ENCODE data around the gene ARIH2.

ARIH2 gene

GRCh38 chr3:48918388-48919214 is at the start of gene ARIH2:
Gene ARIH2 (plus strand): TSS chr3:48918842. CDS start chr3:48927559, 8,717 bp downstream.
- H3K36me3 ChIP-seq (replicated peaks; ENCODE audit: low read depth, low read length), result peaks cover 5% of the 10 kb centered on the region
- no peaks in the 10 kb centered on the region for H3K27me3 ChIP-seq (ENCODE audit: low read depth, low read length)
- peaks cover 10% of the 10 kb centered on the region for H3K4me1 ChIP-seq (ENCODE audit: low read length)
- H3K9me3 ChIP-seq (ENCODE audit: insufficient read depth, low read length), result no peaks in the 10 kb centered on the region
- peak within 1 kb of the TSS; percentile 87 for H3K4me3 ChIP-seq (ENCODE audit: low read length)
- peak within 1 kb of the TSS; percentile 85 for H3K4me2 ChIP-seq (ENCODE audit: low read length)
- TF ChIP-seq EZH2phosphoT487 (IDR thresholded peaks at IDR 0.05; ENCODE audit: low read depth), result no peak
- TF ChIP-seq CTCF (IDR thresholded peaks at IDR 0.05; ENCODE audit: low read depth, low read length), result peak; percentile 41
- peak within 1 kb of the TSS; percentile 95 for H3K27ac ChIP-seq (ENCODE audit: low read length)
- H2AFZ ChIP-seq (ENCODE audit: low read depth, low read length), result peak within 1 kb of the TSS; percentile 88
- peaks cover 15% of the 10 kb centered on the region for H4K20me1 ChIP-seq (ENCODE audit: insufficient read depth, low read length)
- peak within 1 kb of the TSS; percentile 93 for H3K9ac ChIP-seq (ENCODE audit: low read length)
- H3K79me2 ChIP-seq (ENCODE audit: low read length), result peaks cover 51% of the 10 kb centered on the region

GRCh38 chr3:48877671-48878070 is 41.0 kb upstream of the ARIH2 start:
- TF ChIP-seq CTCF (IDR thresholded peaks at IDR 0.05; ENCODE audit: low read depth, low read length), result no peak
- no peak for TF ChIP-seq EZH2phosphoT487 (IDR thresholded peaks at IDR 0.05; ENCODE audit: low read depth)
- Histone ChIP-seq H3K36me3 (replicated peaks; ENCODE audit: low read depth, low read length) (no peaks in the 10 kb centered on the region), H3K4me2 (ENCODE audit: low read length) (no peak overlapping the region), H2AFZ (ENCODE audit: low read depth, low read length) (no peak overlapping the region), H4K20me1 (ENCODE audit: insufficient read depth, low read length) (no peaks in the 10 kb centered on the region), H3K4me3 (ENCODE audit: low read length) (no peak overlapping the region), H3K27ac (ENCODE audit: low read length) (no peak overlapping the region), H3K9ac (ENCODE audit: low read length) (no peak overlapping the region), H3K4me1 (ENCODE audit: low read length) (peaks cover 27% of the 10 kb centered on the region), H3K79me2 (ENCODE audit: low read length) (no peaks in the 10 kb centered on the region), H3K27me3 (ENCODE audit: low read depth, low read length) (no peaks in the 10 kb centered on the region), H3K9me3 (ENCODE audit: insufficient read depth, low read length) (no peaks in the 10 kb centered on the region)

- Histone ChIP-seq H3K4me2 (ENCODE audit: low read length) (peak overlapping the region; percentile 88), H2AFZ (ENCODE audit: low read depth, low read length) (peak overlapping the region; percentile 17; the same call in 1 of the 2 replicates), H3K27ac (ENCODE audit: low read length) (peak overlapping the region; percentile 80), H3K79me2 (ENCODE audit: low read length) (no peaks in the 10 kb centered on the region), H3K27me3 (ENCODE audit: low read depth, low read length) (no peaks in the 10 kb centered on the region), H3K9ac (ENCODE audit: low read length) (peak overlapping the region; percentile 50), H3K4me3 (ENCODE audit: low read length) (peak overlapping the region; percentile 61), H3K4me1 (ENCODE audit: low read length) (peaks cover 27% of the 10 kb centered on the region), H3K9me3 (ENCODE audit: insufficient read depth, low read length) (no peaks in the 10 kb centered on the region), H4K20me1 (ENCODE audit: insufficient read depth, low read length) (no peaks in the 10 kb centered on the region), H3K36me3 (replicated peaks; ENCODE audit: low read depth, low read length) (peaks cover 3% of the 10 kb centered on the region)
- TF ChIP-seq CTCF (IDR thresholded peaks at IDR 0.05; ENCODE audit: low read depth, low read length) (no peak), EZH2phosphoT487 (IDR thresholded peaks at IDR 0.05; ENCODE audit: low read depth) (no peak)
Observed at GRCh38 chr3:48879307-48879993, 39.2 kb upstream of the ARIH2 start.

- Histone ChIP-seq H3K79me2 (ENCODE audit: low read length) (no peaks in the 10 kb centered on the region), H3K9ac (ENCODE audit: low read length) (peak overlapping the region; percentile 50; the same call in 1 of the 2 replicates), H3K27me3 (ENCODE audit: low read depth, low read length) (no peaks in the 10 kb centered on the region), H3K27ac (ENCODE audit: low read length) (peak overlapping the region; percentile 80), H3K9me3 (ENCODE audit: insufficient read depth, low read length) (no peaks in the 10 kb centered on the region), H3K36me3 (replicated peaks; ENCODE audit: low read depth, low read length) (peaks cover 3% of the 10 kb centered on the region), H2AFZ (ENCODE audit: low read depth, low read length) (no peak overlapping the region; the same call in 1 of the 2 replicates), H3K4me1 (ENCODE audit: low read length) (peaks cover 27% of the 10 kb centered on the region), H3K4me3 (ENCODE audit: low read length) (0 out of 2 replicates have a peak overlapping the region, but pooled peaks have one; percentile 61), H3K4me2 (ENCODE audit: low read length) (peak overlapping the region; percentile 88), H4K20me1 (ENCODE audit: insufficient read depth, low read length) (no peaks in the 10 kb centered on the region)
- TF ChIP-seq EZH2phosphoT487 (IDR thresholded peaks at IDR 0.05; ENCODE audit: low read depth) (no peak), CTCF (IDR thresholded peaks at IDR 0.05; ENCODE audit: low read depth, low read length) (no peak)
Observed at GRCh38 chr3:48879994-48880377, 38.7 kb upstream of the ARIH2 start.
